ENCODE results near the gene CD276. TPM values are rescaled to one million over a fixed set of nuclear protein-coding genes. Genes with fewer than 3 reads are reported as not detected.
"Not testable (repeated sequence)": the region's sequence is repeated elsewhere in the genome, so short reads cannot be mapped to it uniquely, and the experiment has no call there.

The CD276 gene
- total RNA-seq, 1 donor: 1.3 TPM

- DNase-seq (ENCODE audit: low read depth in 2 of 3, low spot score in 2 of 3): no peak
These were observed 866 bp upstream of the CD276 start for GRCh38 chr15:73683257-73683776.

GRCh38 chr15:73684581-73685455, 635 bp downstream of the CD276 start:
- DNase-seq (ENCODE audit: low read depth in 2 of 3, low spot score in 2 of 3): no peak

GRCh38 chr15:73685981-73686380, 1.8 kb downstream of the CD276 start:
- DNase-seq (ENCODE audit: low read depth in 2 of 3, low spot score in 2 of 3): no peak

- no peak for DNase-seq (ENCODE audit: low read depth in 2 of 3, low spot score in 2 of 3)
These were observed 2.6 kb downstream of the CD276 start for GRCh38 chr15:73686781-73687256.

GRCh38 chr15:73687351-73687750, 3.2 kb downstream of the CD276 start:
- no peak for DNase-seq (ENCODE audit: low read depth in 2 of 3, low spot score in 2 of 3)

GRCh38 chr15:73688455-73688854, 4.3 kb downstream of the CD276 start:
- DNase-seq (ENCODE audit: low read depth in 2 of 3, low spot score in 2 of 3): no peak

- no peak for DNase-seq (ENCODE audit: low read depth in 2 of 3, low spot score in 2 of 3)
These were observed 7.2 kb downstream of the CD276 start for GRCh38 chr15:73691396-73691795.

GRCh38 chr15:73694419-73694818, 10.2 kb downstream of the CD276 start:
- no peak for DNase-seq (ENCODE audit: low read depth in 2 of 3, low spot score in 2 of 3)

GRCh38 chr15:73695773-73696640, 11.8 kb downstream of the CD276 start:
- no peak for DNase-seq (ENCODE audit: low read depth in 2 of 3, low spot score in 2 of 3)

- DNase-seq (ENCODE audit: low read depth in 2 of 3, low spot score in 2 of 3): no peak
These were observed 12.4 kb downstream of the CD276 start for GRCh38 chr15:73696641-73697001.

- DNase-seq (ENCODE audit: low read depth in 2 of 3, low spot score in 2 of 3): peak; percentile 31 to 99 (median 97)
These were observed 12.9 kb downstream of the CD276 start for GRCh38 chr15:73697033-73697467.

GRCh38 chr15:73699249-73700040, 15.3 kb downstream of the CD276 start:
- no peak for DNase-seq (ENCODE audit: low read depth in 2 of 3, low spot score in 2 of 3)

GRCh38 chr15:73700041-73700842, 16.1 kb downstream of the CD276 start:
- DNase-seq (ENCODE audit: low read depth in 2 of 3, low spot score in 2 of 3): peak; percentile 62 to 90 (median 80)

GRCh38 chr15:73702311-73703239, 18.4 kb downstream of the CD276 start:
- DNase-seq (ENCODE audit: low read depth in 2 of 3, low spot score in 2 of 3): not testable (repeated sequence)

- DNase-seq (ENCODE audit: low read depth in 2 of 3, low spot score in 2 of 3): not testable (repeated sequence)
These were observed 19.4 kb downstream of the CD276 start for GRCh38 chr15:73703601-73704000.

GRCh38 chr15:73704142-73704868, 20.1 kb downstream of the CD276 start:
- not testable (repeated sequence) for DNase-seq (ENCODE audit: low read depth in 2 of 3, low spot score in 2 of 3)

GRCh38 chr15:73704869-73705645, 20.9 kb downstream of the CD276 start:
- DNase-seq (ENCODE audit: low read depth in 2 of 3, low spot score in 2 of 3): peak; percentile 24 to 77 (median 66)
